Astrocyte of the spinal cord (primary cell): ENCODE measurements around the gene KRTAP10-4.
"Not testable (repeated sequence)": the region's sequence is repeated elsewhere in the genome, so short reads cannot be mapped to it uniquely, and the experiment has no call there.

ENCODE experiments used
- DNase-seq: peaks from one replicate; pipeline ENCODE4 v3.0.0; 2011; ENCODE audit warnings: low read depth, low spot score
- H3K4me3 ChIP-seq: 2 replicates; pipeline ENCODE4 v1.5.1; 2011; ENCODE audit warnings: low read depth, mild to moderate bottlenecking, low read length, moderate library complexity
- in situ Hi-C: cut with HindIII; loops from 2 replicates; pipeline ENCODE4 v1.10.0; 2017; ENCODE audit warnings: low sequenced_read_pairs
- TF ChIP-seq, protein P1 (sequence below): IDR thresholded peaks from 2 replicates; pipeline ENCODE4 v1.5.1; 2012; ENCODE audit warnings: low read depth, mild to moderate bottlenecking, low read length, inconsistent platforms

KRTAP10-4 gene

DNA sequence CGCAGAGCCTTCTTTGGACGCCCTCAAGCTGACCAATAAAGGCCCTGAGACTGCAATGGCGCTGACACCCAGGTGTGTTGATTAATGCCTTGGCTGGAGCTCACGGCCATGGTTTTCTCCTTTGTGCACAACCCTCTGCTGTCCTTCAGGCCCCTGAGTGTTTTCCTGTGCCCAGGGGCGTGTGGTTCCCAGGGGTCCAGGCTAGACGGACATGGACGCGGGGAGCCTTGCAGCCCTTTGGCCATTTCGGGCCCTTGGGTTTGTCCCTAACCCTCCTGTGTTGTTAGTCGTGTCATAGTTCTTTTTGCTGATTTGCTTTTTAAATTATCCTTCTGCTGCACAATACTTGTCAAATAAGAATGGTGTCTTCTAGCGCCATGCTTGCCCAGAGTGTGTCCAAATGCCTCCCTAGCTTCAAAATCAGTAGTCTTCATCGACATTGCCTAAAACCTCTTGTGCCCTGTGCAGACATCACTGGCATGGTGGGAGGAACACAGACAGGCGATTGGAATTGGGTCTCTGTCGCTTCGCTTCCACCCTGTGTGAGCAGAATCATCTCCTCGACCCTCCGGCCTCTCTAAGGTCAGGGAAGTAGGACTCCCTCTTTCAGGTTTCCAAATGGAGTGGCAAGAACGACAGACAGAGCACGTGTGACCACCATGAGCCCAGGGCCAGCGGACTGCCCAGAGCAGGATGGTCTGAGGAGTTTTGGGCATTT, 1.9 kb downstream of the KRTAP10-4 start:
- in situ Hi-C loops, result no loop called here

DNA sequence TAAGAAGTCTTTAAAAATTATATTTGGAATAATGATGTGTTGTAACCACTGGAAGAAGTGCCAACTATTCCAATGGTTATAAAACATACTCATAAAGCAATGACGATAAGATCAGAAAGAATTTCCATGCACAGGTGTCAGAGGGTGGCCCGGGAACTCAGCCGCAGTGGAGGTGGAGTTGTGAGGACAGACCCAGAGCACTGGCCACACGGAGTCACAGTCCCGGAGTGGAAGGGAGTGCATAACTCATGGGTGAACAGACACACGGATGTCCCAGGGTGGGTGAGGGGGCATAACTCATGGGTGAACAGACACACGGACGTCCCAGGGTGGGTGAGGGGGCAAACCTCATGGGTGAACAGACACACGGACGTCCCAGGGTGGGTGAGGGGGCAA, 2.5 kb downstream of the KRTAP10-4 start:
- TF ChIP-seq, protein P1, sequence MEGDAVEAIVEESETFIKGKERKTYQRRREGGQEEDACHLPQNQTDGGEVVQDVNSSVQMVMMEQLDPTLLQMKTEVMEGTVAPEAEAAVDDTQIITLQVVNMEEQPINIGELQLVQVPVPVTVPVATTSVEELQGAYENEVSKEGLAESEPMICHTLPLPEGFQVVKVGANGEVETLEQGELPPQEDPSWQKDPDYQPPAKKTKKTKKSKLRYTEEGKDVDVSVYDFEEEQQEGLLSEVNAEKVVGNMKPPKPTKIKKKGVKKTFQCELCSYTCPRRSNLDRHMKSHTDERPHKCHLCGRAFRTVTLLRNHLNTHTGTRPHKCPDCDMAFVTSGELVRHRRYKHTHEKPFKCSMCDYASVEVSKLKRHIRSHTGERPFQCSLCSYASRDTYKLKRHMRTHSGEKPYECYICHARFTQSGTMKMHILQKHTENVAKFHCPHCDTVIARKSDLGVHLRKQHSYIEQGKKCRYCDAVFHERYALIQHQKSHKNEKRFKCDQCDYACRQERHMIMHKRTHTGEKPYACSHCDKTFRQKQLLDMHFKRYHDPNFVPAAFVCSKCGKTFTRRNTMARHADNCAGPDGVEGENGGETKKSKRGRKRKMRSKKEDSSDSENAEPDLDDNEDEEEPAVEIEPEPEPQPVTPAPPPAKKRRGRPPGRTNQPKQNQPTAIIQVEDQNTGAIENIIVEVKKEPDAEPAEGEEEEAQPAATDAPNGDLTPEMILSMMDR, result no peak
- no peak overlapping the region for H3K4me3 ChIP-seq
- DNase-seq, result no peak
- in situ Hi-C loops, result no loop called here

More for the DNA sequence above, 1.9 kb downstream of the KRTAP10-4 start:
- H3K4me3 ChIP-seq, result no peak overlapping the region
- no peak for DNase-seq
- TF ChIP-seq, protein P1, result no peak

DNA sequence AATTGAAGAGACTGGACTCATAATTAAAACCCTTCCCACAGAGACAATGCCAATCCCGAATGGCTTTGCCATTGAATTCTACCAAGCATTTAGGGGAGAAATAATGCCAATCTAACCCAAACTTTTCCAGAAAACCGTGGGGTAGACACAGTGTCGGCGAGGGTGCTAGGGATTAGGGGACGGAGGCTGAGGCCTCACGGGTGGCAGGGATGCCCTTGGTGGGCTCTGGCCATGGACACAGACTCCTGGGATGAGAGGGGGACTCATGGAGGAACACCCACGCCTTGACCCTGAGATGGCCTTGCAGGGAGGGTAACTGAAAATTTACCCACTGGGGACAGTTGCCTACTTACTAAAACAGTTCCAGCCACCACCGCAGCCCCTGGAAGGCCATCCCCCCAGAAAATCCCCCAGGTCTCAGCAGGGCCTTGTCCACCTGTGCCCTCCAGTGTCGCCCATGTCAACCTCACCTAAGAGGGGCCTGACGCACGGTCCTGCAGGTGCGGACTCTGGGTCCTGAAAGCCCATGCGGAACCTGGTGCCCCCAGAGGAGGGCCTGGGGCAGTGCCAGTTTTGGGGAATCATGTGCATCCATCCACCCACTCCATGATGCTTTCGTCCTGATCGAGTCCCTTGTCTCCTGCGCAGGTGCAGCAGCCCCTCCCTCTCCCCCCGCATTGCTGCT, 5.0 kb downstream of the KRTAP10-4 start:
- in situ Hi-C loops, result no loop called here
- H3K4me3 ChIP-seq, result no peak overlapping the region
- no peak for DNase-seq
- TF ChIP-seq, protein P1, result no peak

DNA sequence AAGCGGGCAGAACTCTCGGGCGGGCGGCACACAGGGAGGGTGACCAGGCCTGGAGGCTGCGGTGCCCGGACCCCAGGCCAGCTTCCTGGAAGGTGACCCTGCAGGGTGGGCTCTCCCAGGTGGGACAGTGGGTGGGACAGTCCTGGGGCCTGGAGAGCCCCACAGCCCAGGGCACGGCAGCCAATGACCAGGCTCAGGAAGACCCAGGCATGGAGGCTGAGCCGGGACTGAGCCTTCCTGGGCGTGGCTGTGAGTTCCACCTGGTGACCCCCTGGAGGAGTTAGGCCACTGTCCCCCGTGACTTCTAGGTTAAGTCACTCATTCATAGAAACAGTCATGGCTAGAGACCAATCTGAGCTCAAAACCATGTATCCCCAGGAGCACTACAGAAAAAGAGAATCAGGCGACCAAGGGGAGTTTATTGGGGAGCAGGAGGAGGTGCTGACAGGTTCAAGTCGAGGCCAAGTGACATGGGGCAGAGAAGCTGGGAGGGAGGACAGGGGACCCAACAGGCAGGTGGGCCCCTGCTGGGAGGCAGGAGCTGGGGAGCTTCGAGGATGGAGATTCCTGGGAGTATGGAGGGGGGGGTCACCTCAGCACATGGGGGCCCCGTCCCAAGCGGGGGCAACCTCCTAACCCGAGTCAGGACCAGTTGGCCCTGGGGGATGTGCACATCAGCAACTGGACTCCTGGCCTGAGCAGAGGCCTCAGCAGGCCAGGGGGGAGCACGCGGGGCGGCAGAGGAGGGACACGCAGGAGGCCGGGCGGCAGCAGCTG, 5.7 kb downstream of the KRTAP10-4 start:
- TF ChIP-seq, protein P1, result no peak
- DNase-seq, result no peak

DNA sequence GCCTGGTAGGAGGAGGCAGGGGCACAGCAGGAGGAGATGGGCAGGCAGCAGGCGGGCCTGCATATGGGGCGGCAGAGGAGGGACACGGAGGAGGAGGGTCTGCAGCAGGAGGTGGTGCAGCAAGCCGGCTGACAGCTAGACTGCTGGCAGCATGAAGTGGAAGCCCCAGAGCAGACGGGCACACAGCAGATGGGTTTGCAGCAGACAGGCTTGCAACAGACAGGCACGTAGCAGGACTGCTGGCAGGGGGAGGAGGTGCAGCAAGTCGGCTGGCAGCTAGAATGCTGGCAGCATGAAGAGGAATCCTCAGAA, 6.3 kb downstream of the KRTAP10-4 start:
- H3K4me3 ChIP-seq, result no peak overlapping the region
- TF ChIP-seq, protein P1, result no peak
- no peak for DNase-seq
- in situ Hi-C loops, result no loop called here

More for the DNA sequence above, 5.7 kb downstream of the KRTAP10-4 start:
- no peak overlapping the region for H3K4me3 ChIP-seq
- in situ Hi-C loops, result no loop called here

DNA sequence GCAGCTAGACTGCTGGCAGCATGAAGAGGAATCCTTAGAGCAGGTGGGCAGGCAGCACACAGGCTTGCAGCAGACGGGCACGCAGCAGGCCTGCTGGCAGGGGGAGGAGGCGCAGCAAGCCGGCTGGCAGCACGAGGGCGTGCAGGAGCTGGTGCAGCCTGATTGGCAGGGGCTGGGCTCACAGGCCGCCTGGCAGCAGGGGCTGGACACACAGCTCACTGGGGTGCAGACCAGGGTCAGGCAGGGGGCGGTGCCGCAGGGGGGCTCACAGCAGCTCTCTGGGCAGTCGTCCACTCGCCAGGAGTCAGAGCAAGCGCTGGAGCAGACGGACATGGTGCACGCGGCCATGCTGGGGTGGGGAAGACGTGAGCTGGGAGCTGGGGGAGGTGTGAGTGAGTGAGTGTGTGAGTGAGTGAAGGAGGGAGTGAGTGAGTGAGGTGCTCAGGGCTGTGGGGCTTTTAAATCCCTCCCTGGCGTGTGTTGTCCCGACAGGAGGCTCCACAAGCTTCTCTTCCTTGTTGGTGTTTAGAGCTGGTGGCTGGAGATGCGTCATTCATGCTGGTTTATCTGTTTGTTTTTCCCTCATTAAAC, 6.8 kb downstream of the KRTAP10-4 start, which contains the start of gene KRTAP10-5:
TSS of gene KRTAP10-5 (minus strand) at position 374 of the 591 bp plus-strand sequence. CDS start at position 348, 26 bp downstream.
- DNase-seq, H3K4me3 ChIP-seq, in situ Hi-C loops: not testable (repeated sequence)
